ENCODE data around the gene PPT2. TPM values are rescaled to one million over a fixed set of nuclear protein-coding genes. Genes with fewer than 3 reads are reported as not detected.
A peak's percentile ranks its signal among the peaks of the same experiment; 100 is the strongest.
"Not testable (repeated sequence)": the region's sequence is repeated elsewhere in the genome, so short reads cannot be mapped to it uniquely, and the experiment has no call there.

PPT2 gene
- total RNA-seq, 1 donor from 2014 or later = 9.6 TPM

DNA sequence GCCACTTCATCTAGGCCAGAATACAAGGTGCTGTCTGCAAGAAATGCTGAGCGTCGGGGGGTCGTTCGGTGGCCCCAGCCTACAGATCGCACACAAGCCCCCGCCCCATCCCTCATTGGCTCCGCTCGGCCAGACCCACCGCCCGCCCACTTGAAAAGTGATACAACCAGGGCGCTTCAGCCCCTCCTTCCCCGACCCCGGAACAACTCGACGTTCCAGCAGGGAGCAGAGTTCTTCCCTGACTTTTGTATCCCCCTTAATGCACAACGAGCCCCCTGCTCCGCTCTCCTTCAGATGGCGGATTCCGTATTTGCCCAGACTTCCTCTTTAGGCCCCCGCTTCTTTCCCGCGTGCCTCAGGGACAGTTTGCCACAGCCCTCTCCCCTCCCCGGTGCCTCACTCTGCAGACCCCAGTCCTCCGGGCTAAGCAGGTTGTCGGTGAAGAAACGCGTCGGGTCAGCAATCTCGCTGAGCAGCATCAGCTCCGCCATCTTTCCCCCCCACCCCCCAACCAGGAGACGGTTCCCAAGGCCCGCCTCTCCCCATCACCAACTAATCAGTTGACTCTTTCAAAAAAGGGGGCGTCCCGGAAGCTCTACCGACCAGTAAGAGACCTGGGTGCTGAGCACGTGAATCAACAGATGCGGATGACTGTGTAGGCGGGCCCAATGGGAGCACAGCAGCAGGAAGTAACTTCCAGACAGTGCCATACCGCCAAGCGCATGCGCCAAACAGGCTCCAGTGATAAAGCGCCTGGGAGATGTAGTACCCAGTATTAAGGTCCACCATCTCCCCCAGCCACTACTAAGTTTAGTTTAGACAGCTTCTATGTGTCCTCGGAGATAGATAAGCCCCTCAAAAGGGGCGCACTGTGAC lies 26.0 kb upstream of the PPT2 start, which contains the start of gene ATF6B:
Gene ATF6B, minus strand, starts transcription at position 530 of the 876 bp plus-strand sequence. Its CDS starts 39 bp downstream, at position 491.
- peak; percentile 100 for DNase-seq (ENCODE audit: low spot score)

GRCh38 chr6:32128751-32129296 lies 25.1 kb upstream of the PPT2 start:
- no peak for DNase-seq (ENCODE audit: low spot score)

- DNase-seq (ENCODE audit: low spot score) = no peak
Measured at GRCh38 chr6:32129297-32130088, 24.4 kb upstream of the PPT2 start.

DNA sequence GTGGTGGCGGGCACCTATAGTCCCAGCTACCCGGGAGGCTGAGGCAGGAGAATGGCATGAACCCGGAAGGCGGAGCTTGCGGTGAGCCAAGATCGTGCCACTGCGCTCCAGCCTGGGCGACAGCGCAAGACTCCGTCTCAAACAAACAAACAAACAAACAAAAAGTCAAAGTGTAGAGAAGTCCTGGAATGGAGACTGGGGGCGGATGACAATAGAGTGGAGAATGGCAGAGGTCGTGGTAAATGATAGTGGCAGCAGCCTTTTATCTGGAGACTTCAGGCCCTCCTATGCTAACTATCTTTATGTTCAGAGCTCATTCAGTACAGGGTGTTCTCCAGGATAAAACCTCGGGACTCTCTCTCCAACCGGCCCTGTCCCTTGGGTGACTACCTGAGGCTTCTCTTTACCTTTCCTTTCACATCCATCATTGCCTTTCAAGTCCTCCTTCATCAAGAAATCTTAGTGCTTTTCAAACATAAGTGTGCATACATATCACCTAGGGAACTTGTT lies 22.4 kb upstream of the PPT2 start:
- DNase-seq (ENCODE audit: low spot score) = no peak

DNA sequence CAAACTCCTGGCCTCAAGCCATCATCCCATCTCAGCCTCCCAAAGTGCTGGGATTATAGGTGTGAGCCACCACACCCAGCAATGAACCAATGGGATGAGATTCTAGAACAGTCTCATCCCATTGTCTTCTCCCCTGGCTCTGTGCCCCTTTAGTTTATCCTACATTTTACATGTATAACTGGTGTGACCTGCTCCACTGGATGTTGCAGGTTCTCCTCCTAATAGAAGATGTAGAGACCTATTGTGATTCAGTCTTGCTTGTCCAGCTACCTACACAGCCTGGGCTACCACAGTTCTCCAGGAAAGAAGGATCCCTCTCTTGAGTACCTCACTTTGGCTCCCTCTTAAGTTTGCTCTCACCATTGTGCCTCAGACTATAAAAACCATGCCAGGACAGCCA lies 21.8 kb upstream of the PPT2 start:
- no peak for DNase-seq (ENCODE audit: low spot score)

DNA sequence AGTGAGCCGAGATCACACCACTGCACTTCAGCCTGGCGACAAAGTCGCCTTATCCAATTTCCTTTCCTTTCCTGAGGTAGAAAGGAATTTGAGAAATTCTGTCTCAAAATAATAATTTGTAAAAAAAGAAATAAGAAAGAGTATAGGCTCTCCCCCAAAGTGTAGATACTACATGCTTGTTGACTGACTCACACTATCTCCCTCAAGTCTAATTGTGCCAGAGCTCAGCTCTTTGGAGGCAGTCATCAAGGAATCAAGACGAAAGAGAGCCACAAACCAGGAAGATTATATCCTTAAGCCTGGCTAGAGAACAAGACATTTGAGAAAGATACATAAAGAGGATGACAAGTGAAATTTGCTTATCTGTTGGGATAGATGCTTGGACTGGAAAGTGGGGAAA lies 20.2 kb upstream of the PPT2 start:
- DNase-seq (ENCODE audit: low spot score) = no peak

- no peak for DNase-seq (ENCODE audit: low spot score)
Measured at GRCh38 chr6:32137454-32137853, 16.5 kb upstream of the PPT2 start.

- no peak for DNase-seq (ENCODE audit: low spot score)
Measured at GRCh38 chr6:32139590-32139989, 14.4 kb upstream of the PPT2 start.

DNA sequence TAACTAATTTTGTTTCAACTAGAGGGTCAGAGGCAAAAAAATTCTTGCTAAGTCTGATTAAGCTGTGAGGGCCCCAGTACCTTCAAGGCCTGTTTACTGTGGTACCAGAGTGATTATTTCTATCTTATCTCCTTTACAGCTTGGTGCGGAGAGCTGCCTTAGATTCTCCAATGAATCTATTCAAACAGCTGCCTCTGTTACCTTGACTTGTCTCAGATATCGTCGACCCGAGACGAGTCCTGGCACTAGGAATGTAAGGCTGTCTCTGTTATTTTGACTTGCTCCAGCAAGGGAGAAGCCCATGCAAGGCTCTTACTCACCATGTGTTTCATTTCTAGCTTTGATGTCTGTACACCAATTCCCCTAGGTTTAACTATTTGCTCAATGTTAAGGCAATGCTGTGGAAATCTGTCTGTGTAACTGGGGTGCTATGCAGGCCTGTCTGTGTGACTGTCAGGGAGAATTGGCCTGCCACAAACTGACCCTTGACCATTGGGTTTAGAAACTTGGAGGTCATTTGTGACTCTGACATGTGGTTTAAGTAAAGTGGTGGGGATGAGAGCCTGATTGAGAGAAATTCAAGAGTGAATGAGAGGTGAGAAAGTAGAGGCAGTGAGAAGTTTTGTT lies 13.4 kb upstream of the PPT2 start:
- DNase-seq (ENCODE audit: low spot score) = no peak

- DNase-seq (ENCODE audit: low spot score) = not testable (repeated sequence)
Measured at GRCh38 chr6:32144238-32144637, 9.7 kb upstream of the PPT2 start.

DNA sequence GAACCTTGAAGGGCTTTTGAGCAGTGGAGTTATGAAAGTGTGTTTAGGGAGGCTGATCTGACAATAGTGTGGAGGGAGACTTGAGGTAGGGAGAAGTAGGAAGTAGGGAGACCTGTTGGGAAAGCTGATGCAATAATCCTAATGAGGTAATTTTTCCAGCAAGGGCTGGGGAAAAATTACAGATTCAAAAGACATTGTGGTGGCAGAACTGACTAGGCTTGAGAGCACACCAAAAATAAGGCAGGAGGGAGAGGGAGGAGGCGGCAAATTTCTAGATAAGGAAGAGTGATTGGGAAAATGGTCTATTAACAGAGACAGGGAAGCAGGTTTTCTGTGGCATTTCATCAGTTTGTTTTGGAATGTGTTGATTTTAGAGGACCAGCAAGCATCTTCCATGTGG lies 7.7 kb upstream of the PPT2 start:
- DNase-seq (ENCODE audit: low spot score) = no peak

DNA sequence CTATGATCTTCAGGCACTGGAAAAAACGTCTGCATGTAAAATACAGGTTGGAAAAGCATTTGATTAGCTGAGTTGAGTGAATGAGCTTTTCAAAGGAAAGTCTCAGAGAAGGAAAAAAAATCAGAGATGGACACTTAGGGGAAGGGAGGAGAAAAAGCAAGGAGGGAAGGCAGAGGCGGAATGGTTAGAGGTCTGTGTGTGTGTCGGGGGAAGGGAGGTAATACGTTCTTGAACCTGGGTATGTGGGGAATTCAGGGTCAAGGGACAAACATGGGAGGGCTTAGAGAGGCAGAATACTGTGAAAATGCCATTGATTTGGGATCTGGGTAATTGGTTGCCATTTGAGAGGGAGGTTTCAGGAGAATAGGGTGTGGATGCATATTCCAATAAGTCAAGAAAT lies 7.3 kb upstream of the PPT2 start:
- DNase-seq (ENCODE audit: low spot score) = no peak

DNA sequence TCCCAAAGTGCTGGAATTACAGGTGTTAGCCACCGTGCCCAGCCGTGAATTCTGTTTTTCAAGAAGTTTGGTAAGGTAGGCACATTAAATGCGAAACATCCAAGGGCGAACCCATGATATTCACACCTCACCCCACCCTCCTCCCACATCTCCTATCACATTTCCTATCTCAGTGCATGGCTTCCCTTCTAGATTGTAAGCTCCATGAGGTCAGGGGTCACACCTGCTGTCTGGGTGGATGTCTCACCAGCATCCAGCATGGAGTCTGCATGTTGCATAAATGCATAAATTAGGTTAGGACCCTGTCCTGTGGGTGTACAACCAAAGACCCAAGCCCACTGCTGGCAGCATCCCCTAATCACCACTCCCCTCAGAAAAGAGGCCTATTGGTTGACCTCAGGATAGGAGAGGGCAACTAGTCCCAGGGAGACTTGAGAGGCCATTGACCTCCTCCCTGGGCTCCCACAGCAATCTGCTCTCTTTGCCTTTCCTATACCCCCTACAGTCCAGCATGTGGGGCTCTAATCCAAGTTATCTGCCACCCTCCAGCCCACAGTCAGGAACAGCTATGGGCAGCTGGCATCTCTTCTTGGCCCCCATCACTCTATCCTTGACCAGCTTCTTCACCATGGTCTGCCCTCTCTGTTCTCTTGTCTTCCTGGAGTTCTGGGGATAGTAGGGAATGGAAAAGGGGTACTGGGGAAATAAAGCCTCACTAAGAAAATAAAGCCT lies 6.4 kb upstream of the PPT2 start:
- DNase-seq (ENCODE audit: low spot score) = no peak

GRCh38 chr6:32148289-32149091 lies 5.5 kb upstream of the PPT2 start:
- peak; percentile 48 for DNase-seq (ENCODE audit: low spot score)

GRCh38 chr6:32149092-32149755 lies 4.7 kb upstream of the PPT2 start:
- DNase-seq (ENCODE audit: low spot score) = no peak

DNA sequence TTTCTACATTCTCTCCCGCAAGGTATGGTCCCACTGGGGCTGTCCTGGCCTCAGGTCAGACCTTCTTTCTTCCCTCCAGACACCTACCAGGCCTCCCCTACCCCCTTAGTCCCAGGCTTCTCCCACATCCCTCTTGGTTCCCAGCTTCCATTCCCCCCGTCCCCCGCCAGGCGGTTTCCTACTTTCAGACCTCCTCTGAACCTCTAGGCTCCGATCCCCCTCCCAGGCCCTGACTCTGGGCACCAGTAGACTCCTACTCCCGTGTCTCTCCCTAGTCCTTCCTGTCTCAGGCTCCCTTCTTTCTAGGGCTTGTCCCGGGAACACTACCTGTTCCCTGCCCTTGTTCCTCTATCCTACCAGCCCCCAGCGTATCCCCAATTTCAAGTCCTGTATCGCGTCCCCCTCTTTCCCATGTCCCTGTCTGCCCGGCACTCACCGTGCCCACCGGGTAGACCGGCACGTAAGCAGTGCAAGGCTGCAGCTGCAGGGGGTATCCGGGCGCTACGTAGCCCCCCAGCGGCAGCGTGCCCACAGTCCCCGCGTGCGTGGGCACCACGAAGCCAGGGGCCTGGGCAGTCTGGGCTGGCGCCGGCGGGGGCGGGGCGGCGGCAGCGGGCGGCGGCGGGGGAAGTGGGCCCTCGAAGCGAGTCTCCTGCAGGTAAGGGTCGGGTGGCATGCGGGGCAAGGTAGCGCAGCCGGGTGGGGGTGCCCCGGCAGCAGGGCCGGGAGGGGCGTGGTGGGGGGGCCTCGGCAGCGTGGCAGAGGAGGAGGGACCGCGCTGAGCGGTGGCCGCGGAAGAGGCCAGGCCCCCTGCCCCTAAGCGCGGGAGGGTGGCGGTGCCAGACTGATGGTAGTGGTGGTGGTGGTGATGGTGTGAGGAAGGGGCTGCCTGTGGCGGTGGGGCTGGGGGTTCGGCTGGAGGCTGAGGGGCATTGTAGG lies 3.7 kb upstream of the PPT2 start:
- no peak for DNase-seq (ENCODE audit: low spot score)

- DNase-seq (ENCODE audit: low spot score) = no peak
Measured at GRCh38 chr6:32151181-32151862, 2.6 kb upstream of the PPT2 start.
